Testis (tissue), 3 donors: ENCODE results near the gene ARHGEF28. TPM values are rescaled to one million over a fixed set of nuclear protein-coding genes. Genes with fewer than 3 reads are reported as not detected.

ENCODE experiments used
- DNase-seq: peaks from one replicate; pipeline ENCODE4 v3.0.0-alpha.2; 2019
- H3K27ac ChIP-seq, 2 donors: fragments of 200-600 bp; sonication (generic); one replicate each; pipeline ENCODE4 v1.5.1; 2019
- H3K27me3 ChIP-seq: fragments of 200-600 bp; sonication (generic); one replicate; pipeline ENCODE4 v1.5.1; 2019
- H3K36me3 ChIP-seq: fragments of 200-600 bp; sonication (generic); one replicate; pipeline ENCODE4 v1.5.1; 2017; ENCODE audit warnings: low read depth; ENCODE audit errors: missing control alignments
- H3K4me1 ChIP-seq: fragments of 200-600 bp; sonication (generic); one replicate; pipeline ENCODE4 v1.5.1; 2019
- H3K4me3 ChIP-seq, 2 donors: fragments of 200-600 bp; sonication (generic); one replicate each; pipeline ENCODE4 v1.5.1; 2017 to 2019
- H3K9me3 ChIP-seq: fragments of 200-600 bp; sonication (generic); one replicate; pipeline ENCODE4 v1.5.1; 2017
- CTCF ChIP-seq, 3 experiments: fragments of 450-650 bp in 2 of 3; fragments of 200-600 bp in 1 of 3; sonication (generic) in 1 of 3; IDR thresholded peaks; one replicate each; pipeline ENCODE4 v1.5.1; 2016 to 2019; ENCODE audit warnings: antibody characterized with exemption in 3 of 3, mild to moderate bottlenecking in 2 of 3, moderate library complexity in 1 of 3
- POLR2A ChIP-seq: fragments of 450-650 bp; IDR thresholded peaks from one replicate; pipeline ENCODE4 v1.6.1; 2017; ENCODE audit warnings: antibody characterized with exemption, mild to moderate bottlenecking, moderate library complexity
- WGBS, 2 donors: methylation state at CpG; one replicate each; pipeline ENCODE4 v1.1.5; 2018; 5-methylcytosine and 5-hydroxymethylcytosine counted together
- intact Hi-C: fragments of 100-400 bp; cut with DNase I; formaldehyde crosslinking; loops from one replicate; pipeline ENCODE4 v1.15.1; 2023; ENCODE audit warnings: low total_unique reads
- polyA plus RNA-seq: library from polyadenylated mRNA; stranded (reverse); fragments of 350-450 nt; fragmentation: Illumina TruSeq; extraction: RNeasy Lipid Tissue Mini Kit (QIAGEN cat#74804); gene quantifications from one replicate; pipeline ENCODE4 v1.2.3, GENCODE V29; 2014; ENCODE audit warnings: low read depth, low replicate concordance; ENCODE audit not compliant: insufficient read depth
- total RNA-seq, 2 donors: library from RNA; depleted of rRNA; stranded (reverse); fragments of >200 nt; gene quantifications; one replicate each; pipeline ENCODE4 v1.2.3, GENCODE V29; 2016

ARHGEF28 gene
- total and polyA plus RNA-seq, 3 donors from 2014 or later = 3.9 to 8.7 (median 8.0) TPM

GRCh38 chr5:73838901-73839300 is 212.9 kb downstream of the ARHGEF28 start:
- no peaks in the 10 kb centered on the region for H3K36me3 ChIP-seq
- TF ChIP-seq CTCF (IDR thresholded peaks at IDR 0.05) (no peak), POLR2A (no peak)

GRCh38 chr5:73841641-73842040 is 215.6 kb downstream of the ARHGEF28 start:
- H3K4me1 ChIP-seq = no peaks in the 10 kb centered on the region
- DNase-seq = no peak
- no peak overlapping the region for H3K4me3 ChIP-seq
- TF ChIP-seq CTCF (IDR thresholded peaks at IDR 0.05) = no peak
- TF ChIP-seq POLR2A = no peak
- H3K27ac ChIP-seq = no peak overlapping the region
- intact Hi-C loops = no loop called here
- no peaks in the 10 kb centered on the region for H3K36me3 ChIP-seq
- H3K9me3 ChIP-seq = no peaks in the 10 kb centered on the region
- H3K27me3 ChIP-seq = no peaks in the 10 kb centered on the region

More at GRCh38 chr5:73838901-73839300, 212.9 kb downstream of the ARHGEF28 start:
- intact Hi-C loops = no loop called here
- H3K27ac ChIP-seq = no peak overlapping the region
- WGBS, 2 donors = 81 to 91% methylated on average over 1 of the region's 1 CpG
- H3K27me3 ChIP-seq = no peaks in the 10 kb centered on the region
- DNase-seq = no peak
- no peaks in the 10 kb centered on the region for H3K9me3 ChIP-seq
- H3K4me1 ChIP-seq = no peaks in the 10 kb centered on the region
- H3K4me3 ChIP-seq = no peak overlapping the region

- Histone ChIP-seq H3K9me3 (no peaks in the 10 kb centered on the region), H3K36me3 (no peaks in the 10 kb centered on the region), H3K4me1 (no peaks in the 10 kb centered on the region), H3K27ac (no peak overlapping the region), H3K27me3 (no peaks in the 10 kb centered on the region), H3K4me3 (no peak overlapping the region)
- TF ChIP-seq POLR2A (no peak), CTCF (IDR thresholded peaks at IDR 0.05) (no peak)
- no peak for DNase-seq
- 92 to 93% methylated on average over 5 of the region's 5 CpGs for WGBS, 2 donors
- intact Hi-C loops = no loop called here
Observed at GRCh38 chr5:73844165-73844564, 218.2 kb downstream of the ARHGEF28 start.

GRCh38 chr5:73851471-73852181 is 225.6 kb downstream of the ARHGEF28 start:
- no peaks in the 10 kb centered on the region for H3K9me3 ChIP-seq
- TF ChIP-seq POLR2A = no peak
- no peak for TF ChIP-seq CTCF (IDR thresholded peaks at IDR 0.05)
- H3K4me1 ChIP-seq = no peaks in the 10 kb centered on the region
- H3K27ac ChIP-seq = no peak overlapping the region
- DNase-seq = no peak
- 65 to 67% methylated on average over 2 of the region's 2 CpGs for WGBS, 2 donors
- H3K27me3 ChIP-seq = no peaks in the 10 kb centered on the region
- no peak overlapping the region for H3K4me3 ChIP-seq
- no peaks in the 10 kb centered on the region for H3K36me3 ChIP-seq
- intact Hi-C loops = no loop called here

GRCh38 chr5:73853091-73853490 is 227.1 kb downstream of the ARHGEF28 start:
- DNase-seq = no peak
- 86 to 92% methylated on average over 4 of the region's 4 CpGs for WGBS, 2 donors
- H3K4me3 ChIP-seq = no peak overlapping the region

More at GRCh38 chr5:73853091-73853490, 227.1 kb downstream of the ARHGEF28 start:
- H3K27me3 ChIP-seq = no peaks in the 10 kb centered on the region
- no peaks in the 10 kb centered on the region for H3K36me3 ChIP-seq
- TF ChIP-seq CTCF (IDR thresholded peaks at IDR 0.05) (no peak), POLR2A (no peak)
- no peak overlapping the region for H3K27ac ChIP-seq
- H3K4me1 ChIP-seq = no peaks in the 10 kb centered on the region
- no peaks in the 10 kb centered on the region for H3K9me3 ChIP-seq
- intact Hi-C loops = no loop called here
